Left ventricle myocardium superior (tissue), 1 donor: ENCODE data around the gene FXYD4. TPM values are rescaled to one million over a fixed set of nuclear protein-coding genes. Genes with fewer than 3 reads are reported as not detected.
"Not testable (repeated sequence)": the region's sequence is repeated elsewhere in the genome, so short reads cannot be mapped to it uniquely, and the experiment has no call there.

ENCODE experiments used
- ATAC-seq: fragments of 200-7000 bp; cut with Tn5 transposase; one replicate; pipeline ENCODE4 v1.9.1; 2020; ENCODE audit warnings: mild to moderate bottlenecking, moderate library complexity
- DNase-seq: peaks from one replicate; pipeline ENCODE4 v3.0.0-alpha.2; 2020
- intact Hi-C: fragments of 100-400 bp; cut with micrococcal nuclease; formaldehyde crosslinking; loops from one replicate; pipeline ENCODE4 v1.11.0; 2022
- long read RNA-seq: library from polyadenylated mRNA; unstranded; transcript quantifications from one replicate; pipeline ENCODE4 v2.0.0, GENCODE V29; 2021
- total RNA-seq: library from RNA; stranded (reverse); fragmentation: NEBNext Ultra II Directional; extraction: Animal tissue kit (Norgen Biotek cat#: 25700); gene quantifications from one replicate; pipeline ENCODE4 v1.2.1, GENCODE V29; 2021
- donor health status: DM: no; HTN: yes; CAD: no; lungs with severe emphysema.

The FXYD4 gene, protein sequence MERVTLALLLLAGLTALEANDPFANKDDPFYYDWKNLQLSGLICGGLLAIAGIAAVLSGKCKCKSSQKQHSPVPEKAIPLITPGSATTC
- total RNA-seq, result not detected
- long read RNA-seq, result 0 reads

DNA sequence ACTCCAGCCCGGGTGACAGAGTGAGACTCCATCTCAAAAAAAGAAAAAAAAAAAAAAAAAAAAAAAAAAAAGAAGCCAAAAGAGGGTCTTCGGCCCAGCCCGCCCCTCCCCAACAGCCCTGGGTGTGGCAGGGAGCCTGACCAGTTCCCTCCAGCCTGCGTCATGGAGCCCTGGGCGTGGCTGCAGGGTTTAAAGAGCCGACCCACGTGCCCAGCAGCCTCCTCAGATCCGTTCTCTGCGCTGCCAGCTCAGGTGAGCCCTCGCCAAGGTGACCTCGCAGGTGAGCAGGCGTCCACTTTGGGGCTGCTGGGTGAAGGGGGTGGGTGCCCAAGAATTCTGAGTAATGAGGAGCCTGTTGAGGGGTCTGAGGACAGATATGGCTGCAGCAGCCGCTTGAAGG is at the start of gene FXYD4:
Gene FXYD4, plus strand, starts transcription at position 219 of the 400 bp plus-strand sequence. CDS start 2,111 bp downstream, outside the sequence.
- no peak for ATAC-seq
- DNase-seq, result peak; percentile 15
- intact Hi-C loops, result no loop called here

DNA sequence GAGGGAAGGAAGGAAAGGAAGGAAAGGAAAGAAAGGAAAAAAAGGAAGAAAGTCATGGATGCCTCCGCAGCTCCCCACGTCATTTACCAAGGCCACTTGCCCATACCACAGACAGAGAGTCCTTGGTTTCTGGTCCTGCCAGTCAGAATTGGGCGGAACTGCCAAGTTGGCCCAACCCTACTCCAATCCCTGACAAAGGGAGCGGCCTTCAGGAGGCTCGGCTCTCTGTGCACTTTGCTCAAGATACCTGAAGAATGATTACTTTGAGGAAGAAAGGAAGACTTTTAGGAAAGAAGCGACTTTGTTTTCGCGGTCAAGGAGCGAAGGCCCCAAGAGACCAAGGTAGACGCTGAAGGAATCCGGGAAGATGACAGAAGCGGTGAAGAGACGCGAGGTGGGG is 49.1 kb upstream of the FXYD4 start:
- no peak for DNase-seq
- ATAC-seq, result peak; percentile 33
- intact Hi-C loops, result no loop called here

DNA sequence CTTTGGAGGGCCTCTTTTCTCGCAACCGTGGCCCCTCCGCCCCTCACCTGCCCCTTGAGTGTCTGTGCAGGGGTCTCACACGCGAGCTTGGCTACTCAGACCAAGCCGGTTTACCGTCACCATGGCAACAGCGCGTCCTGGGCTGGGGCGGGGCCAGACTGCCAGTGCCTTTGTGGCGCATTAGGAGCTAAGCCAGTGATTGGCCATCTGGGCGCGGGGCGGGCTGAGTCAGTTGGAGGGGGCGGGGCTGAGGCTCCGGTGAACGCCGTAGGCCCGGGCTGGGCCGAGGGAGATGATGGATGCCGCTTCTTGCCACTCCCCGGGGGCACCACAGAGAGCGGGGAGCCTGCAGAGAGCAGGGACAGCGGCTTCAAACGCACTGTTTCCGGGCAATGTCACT is 48.7 kb upstream of the FXYD4 start:
- peak; percentile 99 for ATAC-seq
- intact Hi-C loops, result no loop called here
- peak; percentile 92 for DNase-seq

DNA sequence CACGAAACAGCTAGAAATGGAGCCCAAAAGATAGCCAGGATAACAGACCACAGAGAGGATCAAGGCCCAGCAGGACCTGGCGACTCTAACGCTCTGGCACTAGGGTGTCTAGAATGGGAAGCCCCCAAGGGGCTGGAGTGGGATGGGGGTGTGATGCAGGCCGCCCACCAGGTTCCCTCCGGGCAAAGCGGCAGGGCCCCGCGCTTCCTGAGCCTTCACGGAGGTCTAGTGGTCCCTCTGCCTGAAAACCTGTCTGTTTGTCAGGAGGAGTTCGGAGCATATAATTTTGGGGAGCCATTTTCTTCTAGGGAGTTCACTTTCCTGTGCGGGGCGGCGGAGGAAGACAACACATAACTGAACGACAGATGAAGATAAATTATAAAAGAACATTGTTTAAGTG is 48.2 kb upstream of the FXYD4 start:
- ATAC-seq (no peak), DNase-seq (no peak)
- intact Hi-C loops, result no loop called here

DNA sequence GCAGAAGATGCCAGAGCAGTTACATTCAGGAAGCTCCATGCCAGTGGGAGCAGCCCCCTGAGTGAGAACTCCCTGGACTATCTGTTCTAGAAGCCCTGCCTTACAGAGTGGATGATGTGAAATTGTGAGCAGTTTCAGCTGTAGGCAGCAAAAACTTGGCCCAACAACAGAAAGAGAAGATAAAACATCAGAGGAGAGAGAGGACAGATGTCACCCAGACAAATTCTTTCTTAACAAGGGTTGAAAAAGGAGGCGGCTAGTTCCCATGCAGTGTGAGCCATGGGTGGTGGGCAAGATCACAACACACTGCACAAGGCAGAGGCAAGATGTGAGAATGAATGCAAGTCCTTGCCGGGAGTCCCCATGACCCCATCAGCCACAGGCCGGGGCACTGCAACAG is 46.6 kb upstream of the FXYD4 start:
- intact Hi-C loops, result no loop called here
- ATAC-seq (no peak), DNase-seq (no peak)

DNA sequence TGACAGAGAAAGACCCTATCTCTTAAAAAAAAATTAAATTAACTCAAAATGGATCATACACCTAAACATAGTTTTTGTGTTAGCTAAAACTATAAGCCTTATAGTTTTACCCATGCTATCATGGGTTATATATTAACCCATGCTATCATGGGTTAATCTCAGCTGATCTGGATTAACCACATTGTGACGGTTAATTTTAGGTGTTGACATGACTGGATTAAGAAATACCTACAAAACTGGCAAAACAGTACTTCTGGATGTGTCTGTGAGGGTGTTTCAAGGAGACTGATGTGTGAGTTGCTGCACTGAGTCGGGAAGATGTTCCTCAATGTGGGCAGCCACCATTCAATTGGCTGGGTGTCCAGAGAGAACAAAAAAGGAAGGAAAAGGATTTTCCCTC is 44.3 kb upstream of the FXYD4 start:
- intact Hi-C loops, result no loop called here
- no peak for DNase-seq
- no peak for ATAC-seq

DNA sequence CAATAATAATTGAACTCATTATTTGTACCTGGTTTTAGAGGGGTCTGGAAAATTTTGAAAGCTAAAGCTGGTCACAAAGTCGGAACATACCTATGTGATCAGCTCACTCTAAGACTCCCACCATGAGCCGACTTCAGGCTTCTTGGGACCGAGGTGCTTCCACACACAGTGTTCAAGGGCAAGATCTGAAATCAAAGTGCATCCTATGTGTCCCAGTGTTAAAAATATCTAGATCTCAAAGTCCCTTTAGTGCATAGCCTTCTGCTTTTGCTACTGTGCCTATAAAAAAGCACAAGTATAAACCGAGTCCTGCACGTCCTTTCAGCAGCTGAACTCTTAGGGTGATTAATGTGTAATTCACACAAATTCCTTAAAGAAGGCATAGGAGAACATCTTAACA is 43.5 kb upstream of the FXYD4 start:
- no peak for DNase-seq
- intact Hi-C loops, result no loop called here
- no peak for ATAC-seq

DNA sequence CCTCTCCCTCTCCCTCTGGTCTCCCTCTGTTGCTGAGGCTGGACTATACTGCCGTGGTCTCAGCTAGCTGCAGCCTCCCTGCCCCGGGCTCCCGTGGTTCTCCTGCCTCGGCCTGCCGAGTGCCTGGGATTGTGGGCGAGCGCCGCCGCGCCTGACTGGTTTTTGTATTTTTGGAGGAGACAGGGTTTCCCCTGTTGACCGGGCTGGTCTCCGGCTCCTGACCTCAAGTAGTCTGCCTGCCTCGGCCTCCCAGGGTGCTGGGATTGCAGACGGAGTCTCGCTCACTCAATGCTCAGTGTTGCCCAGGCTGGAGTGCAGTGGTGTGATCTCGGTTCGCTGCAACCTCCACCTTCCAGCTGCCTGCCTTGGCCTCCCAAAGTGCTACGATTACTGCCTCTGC is 42.6 kb upstream of the FXYD4 start:
- ATAC-seq, intact Hi-C loops, DNase-seq: not testable (repeated sequence)

DNA sequence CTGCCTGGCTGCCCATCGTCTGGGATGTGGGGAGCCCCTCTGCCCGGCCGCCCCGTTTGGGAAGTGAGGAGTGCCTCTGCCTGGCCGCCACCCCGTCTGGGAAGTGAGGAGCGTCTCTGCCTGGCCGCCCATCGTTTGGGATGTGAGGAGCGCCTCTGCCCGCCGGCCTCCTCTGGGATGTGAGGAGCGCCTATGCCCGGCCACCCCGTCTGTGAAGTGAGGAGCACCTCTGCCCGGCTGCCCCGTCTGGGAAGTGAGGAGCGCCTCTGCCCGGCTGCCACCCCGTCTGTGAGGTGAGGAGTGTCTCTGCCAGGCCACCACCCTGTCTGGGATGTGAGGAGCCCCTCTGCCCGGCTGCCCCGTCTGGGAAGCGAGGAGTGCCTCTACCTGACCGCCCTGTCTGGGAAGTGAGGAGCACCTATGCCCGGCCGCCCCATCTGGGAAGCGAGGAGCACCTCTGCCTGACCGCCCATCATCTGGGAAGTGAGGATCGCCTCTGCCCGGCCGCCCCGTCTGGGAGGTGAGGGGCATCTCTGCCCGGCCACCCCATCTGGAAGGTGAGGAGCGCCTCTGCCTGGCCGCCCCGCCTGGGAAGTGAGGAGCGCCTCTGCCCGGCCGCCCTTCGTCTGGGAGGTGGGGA is 42.1 kb upstream of the FXYD4 start:
- ATAC-seq, DNase-seq, intact Hi-C loops: not testable (repeated sequence)

DNA sequence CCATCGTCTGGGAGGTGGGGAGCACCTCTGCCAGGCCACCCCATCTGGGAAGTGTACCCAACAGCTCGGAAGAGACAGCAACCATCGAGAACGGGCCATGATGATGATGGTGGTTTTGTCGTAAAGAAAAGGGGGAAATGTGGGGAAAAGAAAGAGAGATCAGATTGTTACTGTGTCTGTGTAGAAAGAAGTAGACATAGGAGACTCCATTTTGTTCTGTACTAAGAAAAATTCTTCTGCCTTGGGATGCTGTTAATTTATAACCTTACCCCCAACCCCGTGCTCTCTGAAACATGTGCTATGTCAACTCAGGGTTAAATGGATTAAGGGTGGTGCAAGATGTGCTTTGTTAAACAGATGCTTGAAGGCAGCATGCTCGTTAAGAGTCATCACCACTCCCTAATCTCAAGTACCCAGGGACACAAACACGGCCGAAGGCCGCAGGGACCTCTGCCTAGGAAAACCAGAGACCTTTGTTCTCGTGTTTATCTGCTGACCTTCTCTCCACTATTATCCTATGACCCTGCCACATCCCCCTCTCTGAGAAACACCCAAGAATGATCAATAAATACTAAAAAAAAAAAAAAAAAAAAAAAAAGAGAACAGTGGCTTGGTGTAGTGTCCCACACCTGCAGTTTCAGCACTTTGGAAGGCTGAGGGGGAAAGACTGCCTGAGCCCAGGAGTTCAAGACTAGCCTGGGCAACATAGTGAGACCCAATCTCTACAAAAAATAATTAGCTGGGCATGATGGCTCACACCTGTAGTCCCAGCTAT is 41.2 kb upstream of the FXYD4 start:
- not testable (repeated sequence) for DNase-seq, ATAC-seq

DNA sequence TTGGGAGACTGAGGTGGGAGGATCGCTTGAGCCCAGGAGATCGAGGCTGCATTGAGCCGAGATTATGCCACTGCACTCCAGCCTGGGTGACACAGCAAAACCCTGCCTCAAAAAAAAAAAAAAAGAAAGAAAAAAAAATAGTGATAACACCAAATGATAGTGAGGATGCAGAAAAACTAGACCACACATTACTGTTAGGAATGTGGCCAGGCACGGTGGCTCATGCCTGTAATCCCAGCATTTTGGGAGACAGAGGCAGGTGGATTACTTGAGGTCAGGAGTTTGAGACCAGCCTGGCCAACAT is 40.7 kb upstream of the FXYD4 start:
- intact Hi-C loops, result not testable (repeated sequence)

More for the DNA sequence above, 41.2 kb upstream of the FXYD4 start:
- intact Hi-C loops, result not testable (repeated sequence)

DNA sequence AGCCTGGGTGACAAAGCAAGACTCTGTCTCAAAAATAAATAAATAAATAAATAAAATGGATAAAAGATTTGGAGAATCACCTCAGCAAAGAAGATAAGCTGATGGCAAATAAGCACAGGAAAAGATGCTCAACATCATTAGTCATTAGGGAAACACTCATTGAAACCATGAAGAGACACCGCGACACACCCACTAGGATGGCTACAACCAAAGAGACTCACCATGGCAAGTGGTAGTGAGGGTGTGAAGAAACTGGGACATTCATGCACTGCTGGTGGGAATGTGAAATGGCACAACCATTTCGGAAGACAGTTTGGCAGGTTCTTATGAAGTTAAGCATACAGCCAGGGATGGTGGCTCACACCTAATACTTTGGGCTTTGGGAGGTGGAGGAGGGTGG is 37.8 kb upstream of the FXYD4 start:
- ATAC-seq (no peak), DNase-seq (no peak)
- intact Hi-C loops, result no loop called here

More for the DNA sequence above, 40.7 kb upstream of the FXYD4 start:
- ATAC-seq, DNase-seq: not testable (repeated sequence)

DNA sequence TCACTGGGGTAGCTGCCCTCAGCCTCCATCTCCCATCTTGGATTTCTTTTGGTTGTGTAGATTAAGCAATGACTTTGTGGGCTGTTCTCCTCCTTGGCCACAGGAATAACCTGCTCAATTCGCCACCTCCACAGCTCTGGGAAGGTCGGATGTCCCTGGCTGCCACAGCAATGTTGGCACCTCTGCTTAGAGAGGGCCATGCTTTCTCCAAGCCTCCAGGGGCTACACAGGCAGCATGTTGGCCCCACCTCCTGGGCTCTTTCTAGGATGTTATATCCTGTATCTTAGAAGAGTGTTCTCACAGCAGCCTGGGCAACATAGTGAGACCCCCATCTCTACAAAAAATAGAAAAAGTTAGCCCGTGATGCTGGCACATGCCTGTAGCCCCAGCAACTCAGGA is 35.4 kb upstream of the FXYD4 start:
- intact Hi-C loops, result no loop called here
- ATAC-seq (no peak), DNase-seq (no peak)

DNA sequence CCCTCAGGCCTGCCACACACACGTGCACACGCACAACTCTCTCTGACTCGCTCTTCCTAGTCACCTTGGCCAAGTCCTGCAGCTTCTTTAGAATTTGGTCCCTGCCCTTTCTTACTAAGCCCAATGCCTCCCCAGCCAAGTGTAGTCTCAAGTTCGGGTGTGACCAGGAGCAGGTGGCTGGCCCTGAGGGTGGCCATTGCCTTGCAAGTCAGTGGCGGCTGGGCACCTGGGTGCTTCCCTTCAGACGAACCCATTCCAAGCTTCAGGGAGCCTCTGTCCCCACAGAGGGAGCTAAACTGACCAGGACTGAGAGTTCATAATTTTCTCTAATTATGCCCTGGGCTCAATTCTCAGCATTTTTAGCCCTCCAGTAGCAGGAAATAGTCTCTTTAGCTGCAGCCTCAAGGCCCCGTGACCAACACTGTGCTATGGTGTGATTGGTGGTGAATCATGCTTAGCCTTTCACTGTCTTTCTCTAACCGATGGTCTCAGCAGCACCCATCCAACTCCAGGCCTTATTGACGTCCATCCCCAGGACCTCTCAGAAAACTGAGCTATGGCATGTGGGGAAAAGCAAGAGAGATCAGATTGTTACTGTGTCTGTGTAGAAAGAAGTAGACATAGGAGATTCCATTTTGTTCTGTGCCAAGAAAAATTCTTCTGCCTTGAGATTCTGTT is 34.7 kb upstream of the FXYD4 start:
- no peak for ATAC-seq
- intact Hi-C loops, result no loop called here

DNA sequence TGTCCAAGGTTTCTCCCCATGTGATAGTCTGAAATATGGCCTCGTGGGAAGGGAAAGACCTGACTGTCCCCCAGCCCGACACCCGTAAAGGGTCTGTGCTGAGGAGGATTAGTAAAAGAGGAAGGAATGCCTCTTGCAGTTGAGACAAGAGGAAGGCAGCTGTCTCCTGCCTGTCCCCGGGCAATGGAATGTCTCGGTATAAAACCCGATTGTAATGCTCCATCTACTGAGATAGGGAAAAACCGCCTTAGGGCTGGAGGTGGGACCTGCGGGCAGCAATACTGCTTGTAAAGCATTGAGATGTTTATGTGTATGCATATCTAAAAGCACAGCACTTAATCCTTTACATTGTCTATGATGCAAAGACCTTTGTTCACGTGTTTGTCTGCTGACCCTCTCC is 33.9 kb upstream of the FXYD4 start:
- intact Hi-C loops, ATAC-seq, DNase-seq: not testable (repeated sequence)

More for the DNA sequence above, 34.7 kb upstream of the FXYD4 start:
- DNase-seq, result no peak

DNA sequence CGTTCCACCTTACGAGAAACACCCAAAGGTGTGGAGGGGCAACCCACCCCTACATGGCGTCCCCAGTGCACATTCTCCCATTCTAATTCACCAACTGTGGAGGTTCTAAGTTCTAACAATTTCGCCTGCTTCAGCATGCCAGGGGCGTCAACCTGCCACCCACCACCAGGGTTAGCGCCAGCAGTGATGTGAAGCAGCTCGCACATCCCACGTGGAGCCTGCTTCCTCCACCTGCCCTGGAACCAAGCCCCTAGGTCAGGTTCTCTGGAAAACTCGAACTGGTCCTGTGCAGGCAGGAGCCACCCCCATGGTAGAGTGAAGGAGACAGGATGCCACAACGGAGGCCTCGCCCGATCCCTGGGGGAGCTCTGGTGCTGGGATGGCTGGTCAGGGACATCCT is 33.3 kb upstream of the FXYD4 start:
- intact Hi-C loops, result no loop called here
- no peak for DNase-seq

DNA sequence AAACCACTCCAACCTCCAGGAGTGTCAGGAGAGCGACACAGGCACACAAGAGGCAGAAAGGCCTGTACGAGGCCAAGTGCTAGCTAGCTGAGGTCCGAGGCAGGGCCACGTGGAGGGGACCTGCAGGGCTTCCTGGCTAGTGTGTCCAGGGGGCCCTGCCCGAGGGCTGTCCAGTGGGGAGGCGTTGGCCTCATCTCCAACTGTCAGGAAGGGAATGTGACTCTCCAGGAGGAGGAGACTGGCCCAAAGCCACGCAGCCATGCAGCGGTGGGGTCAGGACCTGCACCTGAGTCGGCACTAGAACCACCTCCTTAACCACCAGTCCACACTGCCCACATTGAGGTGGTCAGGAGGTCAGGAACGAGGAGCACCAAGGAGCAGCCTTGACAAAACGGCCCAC is 32.3 kb upstream of the FXYD4 start:
- intact Hi-C loops, result no loop called here
- ATAC-seq, result no peak
- DNase-seq, result no peak

More for the DNA sequence above, 33.3 kb upstream of the FXYD4 start:
- no peak for ATAC-seq

DNA sequence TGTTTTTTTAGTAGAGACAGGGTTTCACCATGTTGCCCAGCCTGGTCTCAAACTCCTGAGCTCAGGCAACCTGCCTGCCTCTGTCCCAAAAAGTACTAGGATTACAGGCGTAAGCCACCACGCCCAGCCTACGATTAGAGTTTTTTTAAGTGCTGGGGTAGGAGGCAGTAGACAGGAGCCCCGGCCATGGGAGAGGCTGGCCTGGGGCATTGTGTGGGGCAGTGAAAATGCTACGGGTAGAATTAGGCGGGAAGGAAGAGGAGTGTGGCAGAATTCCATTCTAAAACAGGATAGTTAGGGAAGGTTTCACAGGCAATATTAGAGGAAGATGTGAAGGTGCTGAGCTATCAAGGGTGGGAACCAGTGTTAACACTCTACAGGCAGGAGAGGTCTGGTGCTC is 31.3 kb upstream of the FXYD4 start:
- ATAC-seq, result no peak
- intact Hi-C loops, result no loop called here
- DNase-seq, result no peak

DNA sequence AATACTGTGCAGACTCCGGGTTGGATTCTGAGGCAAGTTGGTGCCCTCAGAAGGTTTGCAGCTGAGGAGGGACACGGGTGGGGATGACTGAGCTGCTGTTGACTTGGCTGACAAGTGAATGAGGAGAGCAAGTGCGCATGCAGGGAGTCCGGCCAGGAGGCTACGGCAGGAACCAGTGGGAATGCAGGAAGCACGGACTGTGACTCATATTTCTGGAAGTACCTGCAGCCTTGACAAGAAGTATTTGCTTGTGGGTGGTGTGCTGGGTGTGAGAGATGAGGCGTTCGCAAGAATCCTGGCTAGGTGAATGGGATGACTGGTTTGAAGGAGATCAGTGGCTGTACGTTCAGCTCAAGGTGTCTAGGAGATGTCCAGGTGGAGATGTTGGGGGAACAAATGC is 30.8 kb upstream of the FXYD4 start:
- ATAC-seq, result no peak
- no peak for DNase-seq
- intact Hi-C loops, result no loop called here

DNA sequence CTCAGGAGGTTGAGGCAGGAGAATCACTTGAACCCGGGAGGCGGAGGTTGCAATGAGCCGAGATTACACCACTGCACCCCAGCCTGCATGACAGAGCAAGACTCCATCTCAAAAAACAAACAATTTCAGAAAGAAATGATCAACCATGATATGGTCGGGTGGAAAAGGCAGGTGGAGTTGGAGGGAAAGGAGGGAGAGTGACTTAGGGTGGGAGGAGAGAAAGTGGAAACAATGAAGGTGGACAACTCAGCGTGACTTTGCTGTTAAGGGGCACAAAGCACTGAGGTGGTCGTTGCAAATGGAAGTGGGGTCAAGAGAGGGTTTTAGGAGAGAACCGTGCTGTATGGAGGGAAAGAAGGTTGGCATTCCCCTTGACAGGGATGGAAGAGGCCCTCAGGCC is 30.0 kb upstream of the FXYD4 start:
- ATAC-seq (no peak), DNase-seq (no peak)
- intact Hi-C loops, result no loop called here
